ENCODE results near the gene PAK4.

GRCh38 chr19:39133431-39134270 is 8.1 kb downstream of the PAK4 start:
- TF ChIP-seq ZNF572 (CRISPR knock-in tag; IDR thresholded peaks at IDR 0.05) (no peak), GATA4 (IDR thresholded peaks at IDR 0.05; ENCODE audit: borderline replicate concordance, low read depth) (no peak), CTCF (CRISPR knock-in tag; IDR thresholded peaks at IDR 0.05) (no peak), CENPX (CRISPR knock-in tag; IDR thresholded peaks at IDR 0.05) (no peak), MYC (CRISPR knock-in tag; IDR thresholded peaks at IDR 0.05; ENCODE audit: borderline replicate concordance) (no peak), ZBTB1 (CRISPR knock-in tag; IDR thresholded peaks at IDR 0.05; ENCODE audit: borderline replicate concordance) (no peak), SAFB2 (CRISPR knock-in tag; IDR thresholded peaks at IDR 0.05; ENCODE audit: borderline replicate concordance, low read depth) (no peak)

All from HepG2 (cell line).